Right renal cortex interstitium (tissue), 3 donors: ENCODE data around the gene NPM3. TPM values are rescaled to one million over a fixed set of nuclear protein-coding genes. Genes with fewer than 3 reads are reported as not detected.
A peak's percentile ranks its signal among the peaks of the same experiment; 100 is the strongest.

Source experiments
- DNase-seq, 3 donors: peaks; one replicate each; pipeline ENCODE4 v3.0.0-alpha.2; 2013; ENCODE audit warnings: low read depth in 3 of 3, low spot score in 2 of 3
- polyA plus RNA-seq, 3 donors: library from polyadenylated mRNA; unstranded; fragments of 120-200 nt; gene quantifications; one replicate each; pipeline ENCODE4 v1.2.1, GENCODE V29; 2013; ENCODE audit not compliant: insufficient read length in 3 of 3

Gene NPM3, protein sequence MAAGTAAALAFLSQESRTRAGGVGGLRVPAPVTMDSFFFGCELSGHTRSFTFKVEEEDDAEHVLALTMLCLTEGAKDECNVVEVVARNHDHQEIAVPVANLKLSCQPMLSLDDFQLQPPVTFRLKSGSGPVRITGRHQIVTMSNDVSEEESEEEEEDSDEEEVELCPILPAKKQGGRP
- 10 to 100 TPM; 54.1 to 67.9 (median 57.8) TPM for polyA plus RNA-seq

DNA sequence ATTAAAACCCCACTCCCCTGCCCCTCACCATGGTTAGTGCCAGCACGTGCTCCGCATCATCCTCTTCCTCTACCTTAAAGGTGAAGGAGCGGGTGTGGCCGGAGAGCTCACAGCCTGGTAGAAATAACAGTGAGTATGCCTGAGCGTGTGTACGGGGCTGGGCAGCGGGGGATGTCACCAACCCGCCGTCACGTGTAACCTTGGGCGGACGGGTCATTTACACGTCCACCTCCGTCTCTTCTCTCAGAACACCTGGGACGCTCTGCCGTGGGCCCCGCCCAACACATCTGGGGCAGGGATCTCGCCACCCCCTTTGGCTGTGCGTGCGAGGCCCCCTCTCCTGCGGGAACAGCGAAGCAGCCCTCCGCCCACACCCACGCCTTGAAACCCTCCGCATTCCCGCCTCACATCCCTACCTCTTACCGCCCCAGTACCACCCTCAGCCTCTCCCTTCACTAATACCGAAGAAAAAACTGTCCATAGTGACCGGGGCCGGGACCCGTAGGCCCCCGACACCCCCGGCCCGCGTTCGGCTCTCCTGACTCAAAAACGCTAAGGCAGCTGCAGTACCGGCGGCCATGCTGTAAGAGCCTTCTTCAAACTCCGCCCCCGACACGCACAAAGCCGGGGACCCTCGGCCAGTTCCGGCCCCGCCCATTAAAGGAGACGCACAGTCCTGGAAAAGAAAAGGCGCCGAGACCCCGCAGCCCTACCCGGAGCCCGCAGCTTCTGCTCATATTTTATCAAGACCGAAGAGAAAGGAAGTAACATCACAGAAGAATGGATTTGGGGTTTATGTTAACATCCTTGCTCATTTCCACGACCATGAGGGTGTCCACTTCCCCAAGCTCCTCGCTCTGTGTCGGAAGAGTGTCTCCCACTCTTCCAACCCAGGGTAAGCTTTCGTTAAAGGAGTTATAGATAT lies at the start of gene NPM3:
Gene NPM3 (minus strand): TSS at position 636 of the 925 bp plus-strand sequence. CDS start 56 bp downstream, at position 580.
- DNase-seq = peak in 2 of 3 donors; percentile 64 to 80

DNA sequence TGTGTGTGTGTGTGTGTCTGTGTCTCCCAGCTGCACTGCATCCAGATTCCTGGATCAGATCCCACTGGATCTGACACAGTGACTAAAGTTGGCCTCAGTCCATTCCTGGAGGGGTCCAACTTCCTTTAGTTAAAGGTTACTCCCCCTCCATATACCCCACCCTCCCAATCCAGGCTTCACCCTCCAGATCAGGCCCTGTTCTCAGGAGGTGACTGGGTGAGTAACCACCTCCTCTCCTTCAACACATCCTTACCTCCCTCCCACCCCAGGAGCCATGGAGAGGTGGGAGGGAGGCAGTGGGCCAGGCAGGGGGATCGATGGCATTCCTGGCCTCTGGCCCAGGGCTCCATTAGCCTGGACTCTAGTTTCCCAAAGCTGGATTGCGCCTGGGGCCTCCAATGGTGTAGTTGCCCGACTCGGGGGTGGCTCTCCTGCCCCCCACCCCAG lies 49.1 kb upstream of the NPM3 start:
- DNase-seq = no peak

DNA sequence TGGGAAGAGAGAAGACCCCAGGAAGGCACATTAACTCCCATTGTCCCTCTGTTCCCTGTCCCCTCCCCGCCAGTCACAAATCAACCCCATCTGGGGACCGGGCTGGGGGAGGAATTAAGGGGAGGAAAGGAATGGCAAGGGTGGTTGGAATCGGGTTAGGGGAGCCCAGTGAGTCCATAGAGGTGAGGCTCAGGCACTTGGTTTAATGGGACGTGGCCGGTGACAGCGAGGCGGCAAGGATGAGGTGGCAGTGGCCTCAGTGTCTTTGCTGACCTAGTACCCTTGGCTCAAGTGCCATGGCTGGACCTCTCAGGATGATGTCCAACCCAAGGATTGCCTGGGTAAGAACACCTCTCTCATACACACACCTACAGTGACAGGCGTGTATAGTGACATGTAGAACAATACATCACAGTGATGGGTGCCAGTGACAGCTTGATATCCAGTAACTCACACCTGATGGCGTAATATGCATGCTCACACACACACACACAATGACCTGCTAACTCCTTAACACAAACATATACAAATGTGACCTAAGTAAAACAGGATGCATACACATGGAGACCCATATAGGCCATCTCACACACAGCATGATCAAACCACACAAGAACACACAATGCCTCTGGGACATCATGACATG lies 48.0 kb upstream of the NPM3 start:
- no peak for DNase-seq

DNA sequence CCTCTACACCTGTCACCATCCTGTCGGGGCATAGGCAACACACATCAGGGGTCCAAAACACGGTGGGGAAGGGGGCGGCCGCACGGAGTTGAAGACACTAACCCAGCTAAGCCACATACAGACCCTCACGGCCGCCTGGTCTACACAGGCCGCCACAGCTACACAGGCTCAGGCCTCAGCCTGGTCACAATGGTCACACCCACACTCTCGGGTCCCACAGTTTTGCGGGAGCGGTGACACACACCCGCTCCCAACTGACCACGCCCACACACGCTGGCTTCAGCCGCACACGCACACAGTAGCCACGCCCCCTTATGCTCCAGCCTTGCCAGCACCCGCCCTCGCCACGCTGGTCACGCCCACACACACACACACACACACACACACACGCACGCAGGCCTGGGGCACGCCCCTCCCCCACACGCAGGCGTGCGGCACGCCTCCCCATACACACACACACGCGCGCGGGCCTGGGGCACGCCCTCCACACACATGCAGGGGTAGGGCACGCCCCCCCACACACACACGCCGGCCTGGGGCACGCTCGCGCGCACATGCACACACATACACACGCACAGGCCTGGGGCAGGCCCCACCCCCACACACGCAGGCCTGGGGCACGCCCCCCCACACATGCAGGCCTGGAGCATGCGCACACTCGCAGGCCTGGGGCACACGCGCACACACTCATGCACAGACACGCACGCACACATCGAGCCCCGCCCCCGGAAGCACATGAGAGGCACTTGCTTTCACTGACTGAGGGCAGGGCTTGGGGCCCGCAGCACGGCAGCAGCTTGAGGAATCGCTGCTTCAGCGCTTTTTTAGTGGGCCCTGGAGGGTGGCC lies 47.3 kb upstream of the NPM3 start:
- DNase-seq = peak in 1 of 3 donors; percentile 77

DNA sequence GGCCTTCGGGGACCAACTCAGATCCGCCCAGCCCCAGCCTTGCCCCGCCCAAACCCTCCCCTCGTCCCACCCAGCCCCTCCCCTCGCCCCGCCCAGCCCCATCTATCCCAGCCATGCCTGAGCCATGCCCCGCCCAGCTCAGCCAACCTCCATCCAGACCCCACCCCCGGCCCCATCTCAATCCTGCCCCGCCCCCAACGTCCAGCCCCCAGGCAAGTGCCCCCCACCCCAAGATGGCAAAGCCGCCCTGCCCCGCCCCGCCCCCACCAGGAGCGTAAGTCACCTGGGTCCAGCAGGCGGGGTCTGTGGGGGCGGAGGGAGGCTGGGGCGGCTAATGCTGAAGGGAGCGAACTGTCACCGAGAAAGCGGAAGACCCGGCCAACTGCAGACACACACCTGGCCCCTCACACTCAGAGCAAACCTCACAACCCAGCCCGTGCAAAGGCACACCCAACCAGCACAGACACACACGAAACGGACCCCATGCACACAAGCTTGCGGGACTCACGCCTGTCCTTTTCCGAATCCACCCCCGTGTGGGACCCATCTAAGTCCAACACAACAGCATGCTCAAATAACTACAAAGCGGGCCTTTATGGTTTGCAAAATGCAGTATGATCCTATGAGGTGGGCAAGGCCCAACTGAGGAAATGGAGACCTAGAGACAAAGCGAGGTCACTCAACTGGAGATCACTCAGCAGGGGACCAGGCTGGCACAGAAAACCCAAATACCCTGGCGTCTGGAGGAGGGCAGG lies 46.5 kb upstream of the NPM3 start:
- no peak for DNase-seq

DNA sequence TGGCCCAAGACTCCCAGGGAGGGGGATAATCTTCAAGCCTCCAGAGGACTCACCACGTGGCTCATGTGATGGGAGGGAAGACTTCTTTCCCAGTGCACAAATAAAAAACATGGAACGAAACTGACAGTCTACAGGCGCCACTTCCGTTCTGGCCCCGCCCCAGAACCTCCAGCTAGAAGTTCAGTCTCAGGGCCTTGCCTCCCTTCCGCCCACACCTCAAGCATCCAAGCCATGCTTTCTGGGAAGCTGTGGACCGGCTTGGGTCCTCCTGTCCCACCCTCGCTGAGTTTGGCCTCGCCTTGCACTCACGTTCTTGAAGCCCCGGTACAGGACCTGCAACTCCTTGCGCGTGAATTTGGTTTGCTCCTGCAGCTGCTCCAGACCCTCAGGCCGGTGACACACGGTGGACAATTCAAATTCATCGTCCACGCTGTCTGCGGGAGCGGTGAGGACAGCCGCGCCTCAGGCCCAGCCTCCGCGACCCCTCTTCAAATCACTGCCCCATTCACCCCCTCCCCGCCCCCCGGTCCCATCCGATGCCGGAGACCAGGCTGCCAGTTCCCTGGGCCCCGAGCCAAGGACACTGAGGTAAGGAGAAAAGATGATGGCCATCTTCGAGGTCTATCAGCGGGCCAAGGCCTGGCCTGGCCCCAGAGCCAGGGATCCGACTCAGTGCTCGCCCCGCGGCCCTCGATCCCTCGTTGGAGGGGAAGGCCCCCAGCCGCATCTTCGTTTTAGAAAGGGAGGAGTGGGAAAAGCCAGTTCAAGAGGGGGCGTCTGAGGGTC lies 45.7 kb upstream of the NPM3 start:
- DNase-seq = no peak

DNA sequence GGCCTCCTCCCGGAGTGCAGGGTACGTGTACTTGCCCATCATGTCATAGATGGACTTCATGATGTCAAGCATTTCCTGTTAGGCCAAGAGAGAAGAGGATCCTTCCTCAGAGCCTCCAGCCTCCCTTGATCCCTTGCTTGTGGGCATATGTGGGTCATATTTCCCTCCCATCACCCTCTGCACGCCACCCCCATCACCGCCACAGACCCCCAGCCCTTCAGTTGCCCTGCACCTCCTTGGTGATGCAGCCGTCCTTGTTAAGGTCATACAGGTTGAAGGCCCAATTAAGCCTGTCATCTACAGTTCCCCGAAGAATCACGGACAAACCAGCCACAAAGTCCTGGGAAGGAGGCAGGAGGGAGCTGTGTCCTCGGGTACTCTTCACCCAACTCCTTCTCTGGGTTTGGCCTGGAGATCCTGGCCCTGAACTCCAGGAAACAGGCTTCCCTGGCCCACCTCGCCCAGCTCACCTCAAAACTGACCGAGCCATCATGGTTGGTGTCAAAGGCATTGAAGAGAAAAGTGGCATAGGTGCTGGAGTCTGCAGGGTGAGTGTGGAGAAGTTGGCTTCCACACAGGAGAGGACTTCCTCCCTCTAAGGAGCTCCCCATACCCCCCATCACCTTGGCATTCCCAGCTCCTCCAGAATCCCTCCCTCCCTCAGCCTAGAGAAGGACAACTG lies 44.8 kb upstream of the NPM3 start:
- DNase-seq = no peak

DNA sequence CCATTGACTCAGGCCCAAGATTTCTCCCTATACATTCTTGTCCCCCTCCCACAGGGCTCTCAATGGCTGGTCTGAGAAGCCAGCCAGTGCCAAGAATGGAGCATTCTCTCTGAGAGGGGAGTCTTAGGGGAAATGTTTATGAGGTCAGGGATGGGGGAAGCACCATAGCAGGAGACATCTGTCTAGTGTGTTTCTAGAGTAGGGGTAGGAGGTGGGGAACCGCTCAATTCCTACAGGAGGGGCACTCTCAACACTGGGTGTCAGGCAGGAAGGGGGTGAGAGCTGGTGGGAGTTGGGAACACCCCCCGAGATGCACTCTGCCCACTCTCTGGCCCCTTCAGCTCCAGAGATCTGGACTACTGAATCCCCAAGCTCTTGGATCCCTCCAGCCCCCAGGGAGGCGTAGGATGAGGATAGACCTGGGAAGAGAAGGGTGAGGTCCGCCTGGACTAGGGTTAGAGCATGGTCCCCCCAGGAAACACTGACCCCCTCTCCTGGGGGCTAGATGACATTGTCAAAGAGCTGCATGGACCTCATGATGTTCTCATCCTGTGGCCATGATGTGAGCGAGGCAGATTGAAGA lies 43.7 kb upstream of the NPM3 start:
- DNase-seq = no peak

DNA sequence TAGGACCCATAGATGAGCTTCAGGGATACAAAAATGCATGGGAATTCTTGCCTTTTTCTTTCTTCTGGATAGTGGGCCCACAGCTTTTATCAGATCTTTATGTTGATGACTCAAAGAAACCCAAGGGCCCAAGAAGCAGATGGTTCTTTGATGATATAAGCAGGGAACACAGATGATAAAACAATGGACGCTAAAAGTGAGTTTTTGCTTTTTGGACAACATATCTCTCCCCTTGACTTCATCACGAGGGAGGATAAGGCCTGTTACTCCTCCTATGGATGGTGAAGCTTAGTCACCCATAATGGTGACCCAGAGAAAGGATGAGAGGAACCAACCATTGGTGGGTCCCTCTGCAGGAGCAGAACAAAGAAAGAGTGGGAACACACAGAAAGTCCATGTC lies 41.5 kb upstream of the NPM3 start:
- no peak for DNase-seq

DNA sequence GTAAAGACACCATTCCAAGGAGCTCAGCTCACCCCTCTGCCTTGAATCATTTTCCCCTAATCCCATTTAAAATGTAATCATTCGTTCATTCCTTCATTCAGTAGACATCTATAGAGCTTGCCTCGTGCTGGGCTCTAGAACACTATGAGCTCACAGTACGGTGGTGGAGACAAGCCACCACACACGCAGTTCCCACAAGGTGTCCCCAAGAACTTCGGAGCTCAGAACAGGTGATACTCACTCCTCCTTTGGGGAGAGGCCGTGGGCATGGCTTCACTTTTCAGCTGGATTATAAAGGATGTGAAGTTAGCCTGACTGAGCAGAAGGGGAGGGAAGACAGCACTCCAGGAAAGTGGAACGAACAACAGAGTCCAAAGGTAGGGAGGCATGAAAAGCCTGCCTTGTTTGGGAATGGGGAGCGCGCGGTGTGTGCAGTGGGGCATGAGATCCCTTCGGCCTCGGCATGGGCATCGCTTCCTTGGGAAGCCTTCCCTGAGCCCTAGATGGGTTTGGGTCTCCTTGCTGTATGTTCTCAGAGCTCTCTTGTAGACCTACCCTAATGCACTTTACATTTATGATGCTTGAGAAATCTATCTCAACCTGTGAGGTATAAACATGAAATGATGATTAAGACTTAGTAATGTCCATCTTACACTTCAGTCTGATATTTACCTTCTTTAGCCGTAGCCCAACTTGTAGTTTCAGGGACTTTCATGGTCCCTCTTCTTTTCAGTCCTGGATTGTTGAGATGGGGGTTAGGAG lies 35.8 kb upstream of the NPM3 start:
- DNase-seq = no peak

DNA sequence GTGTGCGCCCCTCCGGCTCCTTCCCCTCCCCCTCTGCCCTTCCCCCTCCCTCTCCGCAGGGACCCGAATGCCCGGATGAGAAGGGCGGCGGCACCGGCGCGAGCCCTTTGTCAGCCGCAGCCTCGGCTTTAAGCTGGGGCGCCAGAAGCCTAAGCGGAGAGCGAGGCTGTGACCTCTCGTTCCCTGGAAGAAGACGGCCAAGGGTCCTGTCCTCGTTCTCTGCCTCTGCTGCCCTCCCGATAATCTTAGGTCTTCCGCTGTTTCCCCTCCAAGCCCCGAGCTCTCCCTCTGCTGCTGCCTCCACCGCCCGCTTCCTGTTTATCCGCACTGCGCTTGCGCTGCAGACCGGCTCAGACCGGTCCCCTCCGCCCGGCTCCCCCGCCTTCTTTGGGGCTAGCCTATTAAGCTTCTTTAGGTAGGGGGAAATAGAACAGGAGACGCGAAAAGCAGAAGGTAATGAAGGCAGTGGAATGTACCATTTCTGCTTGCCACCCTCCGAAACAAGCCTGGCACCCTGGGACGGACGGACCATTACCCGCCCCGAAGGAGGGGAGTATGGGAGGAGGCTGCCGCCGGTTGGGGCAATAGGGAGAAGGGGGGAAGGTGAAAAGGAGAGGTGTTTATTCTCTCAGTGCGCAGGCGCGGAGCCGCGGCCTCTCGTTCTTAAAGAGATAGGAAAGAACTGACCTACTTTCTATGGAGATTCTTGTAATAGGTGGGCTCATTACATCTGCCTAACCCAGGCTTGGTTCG lies 35.0 kb upstream of the NPM3 start, which contains the start of gene OGA:
Gene OGA (minus strand): TSS at position 326 of the 753 bp plus-strand sequence. CDS start 422 bp downstream, outside the sequence.
- DNase-seq = peak; percentile 95 to 96 (median 96)

DNA sequence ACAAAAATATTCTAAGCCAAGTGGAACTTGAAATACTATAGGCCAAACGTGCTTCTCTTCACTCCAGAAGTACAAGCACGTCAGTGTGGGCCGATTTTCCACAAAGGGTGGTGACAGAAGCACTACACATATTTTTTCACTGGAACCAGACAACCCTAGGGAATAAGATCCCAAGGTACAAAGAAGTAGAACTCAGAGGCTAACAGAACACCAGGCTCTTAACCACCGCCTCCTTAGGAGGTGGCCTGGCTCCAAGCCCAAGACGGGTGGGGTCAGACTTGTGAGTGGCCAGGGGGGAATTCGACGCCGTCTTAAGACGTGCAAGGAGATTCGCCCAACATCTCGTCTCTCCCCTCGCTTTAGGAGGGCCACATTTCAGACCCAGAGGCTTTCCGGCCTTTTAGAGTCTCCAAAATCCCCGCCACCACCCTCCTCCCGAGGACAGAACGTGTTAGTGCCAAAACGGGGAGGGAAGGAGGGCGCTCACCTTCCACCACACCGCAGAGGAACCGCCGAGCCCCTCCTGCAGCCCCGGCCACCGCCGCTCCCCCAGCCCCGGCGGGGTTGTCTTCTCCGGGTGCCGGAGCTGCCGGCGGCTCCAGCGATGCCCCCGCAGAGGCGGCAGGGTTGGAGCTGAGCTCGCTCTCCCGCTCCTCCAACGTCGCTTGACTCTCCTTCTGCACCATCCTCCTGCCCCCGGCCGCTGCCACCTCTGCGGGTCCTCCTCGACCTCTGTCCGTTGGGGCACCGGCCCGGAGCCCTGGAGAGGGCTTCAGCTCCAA lies 34.3 kb upstream of the NPM3 start:
- no peak for DNase-seq

DNA sequence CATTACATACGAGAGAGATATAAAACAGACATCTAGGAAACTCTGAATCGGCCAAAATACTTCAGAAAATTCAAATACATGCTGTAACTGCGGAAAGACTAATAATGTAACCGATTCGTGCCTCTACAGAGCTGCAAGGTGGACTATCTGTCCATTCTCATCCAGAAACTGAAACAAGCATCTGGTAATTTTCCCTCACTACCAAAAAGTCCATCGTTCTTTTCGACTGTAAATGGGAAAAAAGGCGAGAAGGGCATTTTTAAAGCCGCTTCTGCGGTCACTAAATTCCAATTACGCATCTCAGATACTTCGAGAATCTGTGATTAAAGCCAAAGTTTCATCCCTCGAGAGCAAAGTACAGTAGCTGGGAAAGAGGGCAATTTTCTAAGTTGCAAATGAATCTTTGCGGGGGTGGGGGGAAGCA lies 33.7 kb upstream of the NPM3 start:
- no peak for DNase-seq

DNA sequence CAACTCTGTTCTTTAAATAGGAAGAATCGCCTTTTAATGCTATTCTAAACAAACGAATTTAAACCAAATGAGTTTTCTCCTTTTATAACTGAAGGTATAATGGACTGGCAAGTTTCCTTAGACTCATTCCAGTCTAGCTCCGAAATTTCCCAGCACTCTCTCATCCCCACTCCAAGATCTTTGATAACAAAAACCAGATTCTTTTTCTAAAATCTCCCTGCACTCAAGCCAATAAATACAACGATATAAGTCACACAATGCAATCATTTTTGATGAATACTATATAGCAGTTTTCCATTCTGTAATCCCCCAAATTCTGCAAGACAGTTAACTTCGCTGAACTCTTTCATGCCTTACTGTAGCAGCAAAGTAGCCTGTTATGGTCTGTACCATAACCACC lies 33.1 kb upstream of the NPM3 start:
- no peak for DNase-seq

DNA sequence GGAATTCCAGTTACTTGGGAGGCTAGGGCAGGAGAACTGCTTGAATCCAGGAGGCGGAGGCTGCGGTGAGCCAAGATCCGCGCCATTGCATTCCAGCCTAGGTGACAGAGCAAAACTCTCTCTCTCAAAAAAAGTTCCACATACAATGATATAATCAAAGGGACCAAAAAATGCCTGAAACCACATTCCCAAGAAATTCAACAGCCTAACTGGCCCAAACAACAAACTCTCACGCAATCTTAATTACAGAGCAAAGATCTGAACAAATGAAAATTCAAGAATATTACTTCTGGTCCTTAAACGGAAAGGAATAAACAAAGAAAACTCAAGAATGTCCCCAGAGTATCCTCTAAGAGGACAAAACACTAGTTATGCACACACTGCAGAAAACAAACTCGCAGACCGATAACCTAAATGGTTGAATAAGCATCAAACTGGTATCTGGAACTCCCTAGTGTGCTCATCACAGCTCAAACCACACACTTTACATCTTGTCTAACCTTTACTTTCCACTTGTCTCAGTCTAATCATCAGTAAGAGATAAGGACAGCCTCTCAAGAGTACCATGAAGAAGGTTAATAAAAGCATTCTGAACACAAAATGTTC lies 31.3 kb upstream of the NPM3 start:
- DNase-seq = no peak
